ENCODE measurements around the gene ENPP1. TPM values are rescaled to one million over a fixed set of nuclear protein-coding genes. Genes with fewer than 3 reads are reported as not detected.

Gene ENPP1
- total RNA-seq, 2 experiments from 2014 or later = 0.34 TPM; not detected in 1

GRCh38 chr6:131813991-131814390 lies 6.2 kb downstream of the ENPP1 start:
- intact Hi-C loops (cut with micrococcal nuclease; ENCODE audit: unreplicated experiment) = no loop called here
- Histone ChIP-seq H3K9me3 (ENCODE audit: low read length) (no peaks in the 10 kb centered on the region), H3K9me2 (ENCODE audit: insufficient read depth, low read length) (no peaks in the 10 kb centered on the region), H2AFZ (ENCODE audit: low read length) (no peak overlapping the region), H3K4me1 (ENCODE audit: insufficient read depth, low read length, poor library complexity, severe bottlenecking) (no peaks in the 10 kb centered on the region), H3K36me3 (ENCODE audit: insufficient read depth, low read length) (no peaks in the 10 kb centered on the region), H3K4me2 (ENCODE audit: low read length) (no peak overlapping the region), H4K20me1 (ENCODE audit: insufficient read depth, low read length) (no peaks in the 10 kb centered on the region), H3K4me3 (ENCODE audit: low read depth, low read length, poor library complexity, severe bottlenecking) (no peak overlapping the region), H3K79me2 (ENCODE audit: insufficient read depth, low read depth, low read length) (no peaks in the 10 kb centered on the region), H3K27ac (ENCODE audit: low read depth, low read length, poor library complexity, severe bottlenecking) (no peak overlapping the region)
- TF ChIP-seq, protein P1, sequence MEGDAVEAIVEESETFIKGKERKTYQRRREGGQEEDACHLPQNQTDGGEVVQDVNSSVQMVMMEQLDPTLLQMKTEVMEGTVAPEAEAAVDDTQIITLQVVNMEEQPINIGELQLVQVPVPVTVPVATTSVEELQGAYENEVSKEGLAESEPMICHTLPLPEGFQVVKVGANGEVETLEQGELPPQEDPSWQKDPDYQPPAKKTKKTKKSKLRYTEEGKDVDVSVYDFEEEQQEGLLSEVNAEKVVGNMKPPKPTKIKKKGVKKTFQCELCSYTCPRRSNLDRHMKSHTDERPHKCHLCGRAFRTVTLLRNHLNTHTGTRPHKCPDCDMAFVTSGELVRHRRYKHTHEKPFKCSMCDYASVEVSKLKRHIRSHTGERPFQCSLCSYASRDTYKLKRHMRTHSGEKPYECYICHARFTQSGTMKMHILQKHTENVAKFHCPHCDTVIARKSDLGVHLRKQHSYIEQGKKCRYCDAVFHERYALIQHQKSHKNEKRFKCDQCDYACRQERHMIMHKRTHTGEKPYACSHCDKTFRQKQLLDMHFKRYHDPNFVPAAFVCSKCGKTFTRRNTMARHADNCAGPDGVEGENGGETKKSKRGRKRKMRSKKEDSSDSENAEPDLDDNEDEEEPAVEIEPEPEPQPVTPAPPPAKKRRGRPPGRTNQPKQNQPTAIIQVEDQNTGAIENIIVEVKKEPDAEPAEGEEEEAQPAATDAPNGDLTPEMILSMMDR (conservative IDR thresholded peaks at IDR 0.05; ENCODE audit: low read length) = no peak
- no peak for TF ChIP-seq EZH2phosphoT487 (IDR thresholded peaks at IDR 0.05; ENCODE audit: borderline replicate concordance, low read depth, low read length)
- no peak for DNase-seq (ENCODE audit: low spot score)
- ChIA-PET POLR2A (interaction anchor here (0.9 kb wide), 1 partner anchor 17 kb away, joined by 3 read pairs; no protein-coding TSS in a partner anchor), CTCF (ENCODE audit: unreplicated experiment) (no interaction called here)
- no TSS peak for BruUV-seq (replicated peaks)

DNA sequence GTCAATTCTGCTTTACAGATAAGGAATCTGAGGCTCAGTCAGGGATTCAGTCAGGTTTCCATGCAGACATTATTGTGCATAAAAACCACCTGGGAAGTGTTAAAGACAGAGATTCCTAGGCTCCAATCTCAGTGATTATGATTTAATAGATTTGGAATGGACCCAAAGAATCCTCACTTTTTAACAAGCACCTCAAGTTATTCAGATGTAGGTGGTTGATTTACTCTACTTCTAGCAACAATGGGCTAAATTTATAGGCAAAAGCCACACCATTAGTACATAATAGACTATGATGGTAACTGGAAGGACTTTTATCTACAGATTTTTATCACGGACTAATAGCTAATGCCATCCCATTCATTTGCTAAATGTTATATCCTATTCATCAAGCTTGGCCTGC lies 9.0 kb downstream of the ENPP1 start:
- BruUV-seq (replicated peaks) = no TSS peak
- H2AFZ ChIP-seq (ENCODE audit: low read length) = no peak overlapping the region
- TF ChIP-seq, protein P1 (conservative IDR thresholded peaks at IDR 0.05; ENCODE audit: low read length) = no peak
- TF ChIP-seq EZH2phosphoT487 (IDR thresholded peaks at IDR 0.05; ENCODE audit: borderline replicate concordance, low read depth, low read length) = no peak
- POLR2A ChIA-PET = interaction anchor here (0.7 kb wide), 1 partner anchor 357 kb away, joined by 3 read pairs; no protein-coding TSS in a partner anchor
- H3K27ac ChIP-seq (ENCODE audit: low read depth, low read length, poor library complexity, severe bottlenecking) = no peak overlapping the region
- H3K36me3 ChIP-seq (ENCODE audit: insufficient read depth, low read length) = no peaks in the 10 kb centered on the region
- CTCF ChIA-PET (ENCODE audit: unreplicated experiment) = no interaction called here
- no peaks in the 10 kb centered on the region for H3K79me2 ChIP-seq (ENCODE audit: insufficient read depth, low read depth, low read length)
- H4K20me1 ChIP-seq (ENCODE audit: insufficient read depth, low read length) = no peaks in the 10 kb centered on the region
- no peak overlapping the region for H3K4me3 ChIP-seq (ENCODE audit: low read depth, low read length, poor library complexity, severe bottlenecking)
- H3K4me2 ChIP-seq (ENCODE audit: low read length) = no peak overlapping the region
- no peak for DNase-seq (ENCODE audit: low spot score)
- no peaks in the 10 kb centered on the region for H3K9me3 ChIP-seq (ENCODE audit: low read length)
- no peaks in the 10 kb centered on the region for H3K4me1 ChIP-seq (ENCODE audit: insufficient read depth, low read length, poor library complexity, severe bottlenecking)
- H3K9me2 ChIP-seq (ENCODE audit: insufficient read depth, low read length) = no peaks in the 10 kb centered on the region
- intact Hi-C loops (cut with micrococcal nuclease; ENCODE audit: unreplicated experiment) = no loop called here

DNA sequence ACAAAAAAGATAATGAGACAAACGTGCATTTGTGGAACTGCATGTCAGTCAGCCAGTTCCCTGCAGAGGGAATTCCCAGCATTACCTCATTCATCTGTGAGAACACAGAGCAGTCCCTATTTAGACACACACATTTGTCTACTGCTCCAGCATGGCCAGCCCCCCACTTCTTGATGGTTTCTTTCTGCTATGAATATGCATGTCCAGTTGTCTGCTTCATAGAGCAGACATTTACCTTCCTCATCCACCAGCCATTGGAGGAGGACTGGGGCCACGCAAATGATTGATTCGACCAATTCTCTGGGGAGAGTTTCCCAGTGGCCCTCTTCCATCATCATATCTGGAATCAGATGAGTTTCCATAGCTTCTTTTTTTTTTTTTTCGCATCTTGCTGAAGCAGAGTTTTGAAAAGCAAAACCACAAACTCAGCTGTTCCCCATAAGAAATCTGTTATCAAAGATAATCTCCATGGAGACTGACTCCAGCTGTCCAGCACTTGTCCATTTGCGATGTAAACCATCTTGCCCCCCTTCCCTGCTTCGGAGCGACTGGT lies 11.8 kb downstream of the ENPP1 start:
- H3K4me3 ChIP-seq (ENCODE audit: low read depth, low read length, poor library complexity, severe bottlenecking) = no peak overlapping the region
- ChIA-PET CTCF (ENCODE audit: unreplicated experiment) (interaction anchor here (0.5 kb wide), 1 partner anchor 74 kb away, joined by 3 read pairs; no protein-coding TSS in a partner anchor), POLR2A (interaction anchor here (0.6 kb wide), 1 partner anchor 26 kb away, joined by 4 read pairs; no protein-coding TSS in a partner anchor)
- no peaks in the 10 kb centered on the region for H4K20me1 ChIP-seq (ENCODE audit: insufficient read depth, low read length)
- no peaks in the 10 kb centered on the region for H3K9me3 ChIP-seq (ENCODE audit: low read length)
- TF ChIP-seq, protein P1 (conservative IDR thresholded peaks at IDR 0.05; ENCODE audit: low read length) = no peak
- no peak for TF ChIP-seq EZH2phosphoT487 (IDR thresholded peaks at IDR 0.05; ENCODE audit: borderline replicate concordance, low read depth, low read length)
- intact Hi-C loops (cut with micrococcal nuclease; ENCODE audit: unreplicated experiment) = no loop called here
- no peaks in the 10 kb centered on the region for H3K9me2 ChIP-seq (ENCODE audit: insufficient read depth, low read length)
- DNase-seq (ENCODE audit: low spot score) = no peak
- no TSS peak for BruUV-seq (replicated peaks)
- no peaks in the 10 kb centered on the region for H3K36me3 ChIP-seq (ENCODE audit: insufficient read depth, low read length)
- no peaks in the 10 kb centered on the region for H3K4me1 ChIP-seq (ENCODE audit: insufficient read depth, low read length, poor library complexity, severe bottlenecking)
- no peak overlapping the region for H3K4me2 ChIP-seq (ENCODE audit: low read length)
- no peak overlapping the region for H2AFZ ChIP-seq (ENCODE audit: low read length)
- no peak overlapping the region for H3K27ac ChIP-seq (ENCODE audit: low read depth, low read length, poor library complexity, severe bottlenecking)
- no peaks in the 10 kb centered on the region for H3K79me2 ChIP-seq (ENCODE audit: insufficient read depth, low read depth, low read length)

All from OCI-LY7 (cell line).